K562 (cell line): ENCODE data around the gene SLC35E3. TPM values are rescaled to one million over a fixed set of nuclear protein-coding genes. Genes with fewer than 3 reads are reported as not detected.

Experiments
- ATAC-seq: fragments of 200-7000 bp; cut with Tn5 transposase; 3 replicates; pipeline ENCODE4 v1.9.1; 2020; ENCODE audit warnings: moderate library complexity
- BruUV-seq: library from RNA; stranded (reverse); fragments of 400-500 nt; replicated peaks from 2 replicates; lab custom pipeline; 2021; lab: Mats Ljungman, UMichigan
- CTCF ChIA-PET: fragments of 300-600 bp; formaldehyde crosslinking; extraction: SDS; loops from one replicate; lab custom pipeline; 2021; ENCODE audit warnings: low intra/inter-chr PET ratio; lab: Yijun Ruan, JAX
- POLR2A ChIA-PET: fragments of 300-600, 350-650 bp; sonication (Branson Sonifier 250); formaldehyde crosslinking; extraction: SDS; loops from one replicate; lab custom pipeline; 2021; ENCODE audit warnings: antibody characterized with exemption, inconsistent platforms; lab: Yijun Ruan, JAX
- DNase-seq, 4 experiments: peaks; one replicate each; pipeline versions ENCODE4 v3.0.0 to v3.0.0-alpha.2; 2011 to 2018; ENCODE audit warnings: low spot score in 3 of 4, mixed read lengths in 3 of 4; ENCODE audit errors: extremely low read depth in 1 of 4
- FAIRE-seq: peaks from 2 replicates; lab custom pipeline; 2011; peaks lifted over from hg19 to GRCh38; lab: Jason Lieb, UNC
- H2AFZ ChIP-seq: 2 replicates; pipeline ENCODE4 v1.6.0; 2011; ENCODE audit warnings: low read depth, low read length, control low read depth, inconsistent platforms
- H3K27ac ChIP-seq: fragments of 200-600 bp; 3 replicates; pipeline ENCODE4 v1.8.0; 2011; ENCODE audit warnings: low read depth, mild to moderate bottlenecking, control low read depth, inconsistent platforms, low read length, moderate library complexity, mixed read lengths; ENCODE audit errors: extremely low read depth
- H3K27me3 ChIP-seq, 2 experiments: fragments of 300-600 bp in 1 of 2; 2 replicates in 1 of 2; 3 replicates in 1 of 2; pipeline versions ENCODE4 v1.6.0 to v1.8.0; 2011; ENCODE audit warnings: inconsistent platforms in 2 of 2, low read length in 2 of 2, mild to moderate bottlenecking in 1 of 2, mixed read lengths in 1 of 2, moderate library complexity in 1 of 2; ENCODE audit not compliant: control insufficient read depth in 2 of 2, insufficient read depth in 2 of 2
- H3K36me3 ChIP-seq: fragments of 300-600 bp; 3 replicates; pipeline ENCODE4 v1.8.0; 2011; ENCODE audit warnings: mild to moderate bottlenecking, low read length, inconsistent platforms; ENCODE audit not compliant: control insufficient read depth, insufficient read depth
- H3K4me1 ChIP-seq, 2 experiments: fragments of 200-600 bp in 1 of 2; replicated peaks in 1 of 2; 2 replicates in 1 of 2; 3 replicates in 1 of 2; pipeline versions ENCODE4 v1.5.1 to v1.8.0; 2011; ENCODE audit warnings: inconsistent platforms in 2 of 2, low read length in 2 of 2, mild to moderate bottlenecking in 1 of 2, mixed read lengths in 1 of 2, moderate library complexity in 1 of 2; ENCODE audit not compliant: control insufficient read depth in 2 of 2, insufficient read depth in 2 of 2
- H3K4me2 ChIP-seq: 2 replicates; pipeline ENCODE4 v1.6.1; 2011; ENCODE audit warnings: low read length, control low read depth, inconsistent platforms, mixed read lengths; ENCODE audit not compliant: insufficient read depth
- H3K4me3 ChIP-seq: fragments of 200-600 bp; sonication (generic), shearing (Covaris generic); 2 replicates; pipeline ENCODE4 v1.5.1; 2016; ENCODE audit warnings: control low read depth, inconsistent platforms
- H3K79me2 ChIP-seq: fragments of 200-600 bp; 3 replicates; pipeline ENCODE4 v1.8.0; 2011; ENCODE audit warnings: low read length, inconsistent platforms; ENCODE audit not compliant: control insufficient read depth, insufficient read depth
- H3K9ac ChIP-seq, 2 experiments: 2 replicates each; pipeline versions ENCODE4 v1.6.0 to v1.6.1; 2011; ENCODE audit warnings: low read depth in 2 of 2, low read length in 2 of 2, control low read depth in 1 of 2, inconsistent platforms in 1 of 2, mild to moderate bottlenecking in 1 of 2, mixed read lengths in 1 of 2; ENCODE audit not compliant: insufficient read depth in 1 of 2
- H3K9me1 ChIP-seq: one replicate; pipeline ENCODE4 v1.6.0; 2011; ENCODE audit warnings: inconsistent platforms, mild to moderate bottlenecking, low read length, moderate library complexity; ENCODE audit not compliant: control insufficient read depth, insufficient read depth
- H3K9me3 ChIP-seq: replicated peaks from 2 replicates; pipeline ENCODE4 v1.5.1; 2011; ENCODE audit warnings: low read depth, low read length, inconsistent platforms; ENCODE audit not compliant: control insufficient read depth, insufficient read depth
- H4K20me1 ChIP-seq: replicated peaks from 2 replicates; pipeline ENCODE4 v1.6.1; 2011; ENCODE audit warnings: low read length, inconsistent platforms, mixed read lengths; ENCODE audit not compliant: control insufficient read depth, insufficient read depth
- CBFA2T3 ChIP-seq: fragments of 450-650 bp; IDR thresholded peaks from 2 replicates; pipeline ENCODE4 v1.6.1; 2017
- CEBPG ChIP-seq, 3 experiments: fragments of 200-800 bp in 1 of 3; sonication (Bioruptor generic) in 1 of 3; sonication (generic) in 1 of 3; formaldehyde crosslinking in 1 of 3; IDR thresholded peaks in 2 of 3; conservative IDR thresholded peaks in 1 of 3; 2 replicates each; pipeline versions ENCODE4 v1.6.1 to v1.8.0; 2016 to 2022; ENCODE audit warnings: missing compliant biosample characterization in 2 of 3, missing genetic modification characterization in 2 of 3, mild to moderate bottlenecking in 1 of 3, missing genetic modification reagents in 1 of 3
- CUX1 ChIP-seq: fragments of 200-800 bp; sonication (Bioruptor generic); IDR thresholded peaks from 2 replicates; pipeline ENCODE4 v1.6.1; 2016; ENCODE audit warnings: missing genetic modification characterization, missing compliant biosample characterization
- GATA2 ChIP-seq: sonication (generic); formaldehyde crosslinking; IDR thresholded peaks from 2 replicates; pipeline ENCODE4 v1.4.0; 2020; ENCODE audit warnings: mild to moderate bottlenecking, missing genetic modification reagents
- GATAD2B ChIP-seq: fragments of 450-650 bp; IDR thresholded peaks from 2 replicates; pipeline ENCODE4 v1.6.1; 2017; ENCODE audit warnings: mild to moderate bottlenecking, borderline replicate concordance
- MTF1 ChIP-seq: fragments of 250-450 bp; sonication (Bioruptor Pico); IDR thresholded peaks from 2 replicates; pipeline ENCODE4 v1.9.0; 2021; ENCODE audit warnings: moderate library complexity, mild to moderate bottlenecking, inconsistent platforms, borderline replicate concordance
- MYBL2 ChIP-seq, 2 experiments: fragments of 450-650 bp in 1 of 2; sonication (generic) in 1 of 2; formaldehyde crosslinking in 1 of 2; IDR thresholded peaks; 2 replicates each; pipeline versions ENCODE4 v1.6.1 to v1.8.1; 2017 to 2022; ENCODE audit warnings: borderline replicate concordance in 1 of 2, inconsistent platforms in 1 of 2, low read depth in 1 of 2, mild to moderate bottlenecking in 1 of 2, missing genetic modification reagents in 1 of 2, moderate library complexity in 1 of 2
- SMARCE1 ChIP-seq: fragments of 450-650 bp; IDR thresholded peaks from 2 replicates; pipeline ENCODE4 v1.7.1; 2016; ENCODE audit warnings: mild to moderate bottlenecking
- ZNF143 ChIP-seq: sonication (generic); formaldehyde crosslinking; IDR thresholded peaks from 2 replicates; pipeline ENCODE4 v1.9.0; 2022; ENCODE audit warnings: mild to moderate bottlenecking, missing genetic modification reagents
- ZNF696 ChIP-seq: fragments of 250-450 bp; sonication (Bioruptor Pico); conservative IDR thresholded peaks from 2 replicates; pipeline ENCODE4 v1.4.0; 2020; ENCODE audit warnings: mild to moderate bottlenecking, moderate library complexity
- WGBS: fragments of 100-300 bp; shearing (Covaris generic); methylation state at CpG from one replicate; pipeline ENCODE4 v1.1.6; 2016; ENCODE audit warnings: low coverage, mixed read lengths; ENCODE audit not compliant: insufficient coverage; ENCODE audit errors: missing lambda C conversion rate; 5-methylcytosine and 5-hydroxymethylcytosine counted together
- in situ Hi-C: fragments of 300-500 bp; cut with MboI; formaldehyde crosslinking; loops from 4 replicates; pipeline ENCODE4 v1.15.0; 2018; ENCODE audit warnings: inconsistent platforms, mixed read lengths
- intact Hi-C: fragments of 100-400 bp; cut with micrococcal nuclease; formaldehyde crosslinking; loops from 2 replicates; pipeline ENCODE4 v1.14.2; 2022
- polyA plus RNA-seq, 8 experiments: library from polyadenylated mRNA; depleted of rRNA in 4 of 8; stranded (reverse) in 5 of 8; unstranded in 3 of 8; fragments of >200 nt; fragmentation: Nextera tagmentation in 2 of 8; fragmentation: Illumina TruSeq in 1 of 8; extraction: Ambion mirVana in 2 of 8; extraction: Trizol in 1 of 8; gene quantifications; 2 replicates each; pipeline versions ENCODE4 v1.2.1 to v1.2.3, GENCODE V29; 2011 to 2014; ENCODE audit warnings: inconsistent platforms in 1 of 8, missing spikeins in 1 of 8
- total RNA-seq, 7 experiments: library from RNA; depleted of rRNA in 6 of 7; stranded (reverse); fragments of >200 nt in 6 of 7; fragmentation: Illumina TruSeq in 2 of 7; extraction: Trizol in 2 of 7; gene quantifications; 2 replicates each; pipeline versions ENCODE4 v1.2.1 to v1.2.3, GENCODE V29; 2011 to 2021; ENCODE audit warnings: low replicate concordance in 1 of 7

SLC35E3 gene
- total and polyA plus RNA-seq, 9 of the 15 experiments (the other 6 are each of a cell fraction or from before 2014, with no cell fraction given) = 1.2 to 5.9 (median 3.8) TPM

- H3K9me1 ChIP-seq = no peaks in the 10 kb centered on the region
- intact Hi-C loops = no loop called here
- no peaks in the 10 kb centered on the region for H3K9me3 ChIP-seq
- no peak for FAIRE-seq
- ChIA-PET POLR2A (no interaction called here), CTCF (no interaction called here)
- H3K9ac ChIP-seq = no peak overlapping the region
- no peak for ATAC-seq
- no peak for DNase-seq
- in situ Hi-C loops = no loop called here
- no peaks in the 10 kb centered on the region for H3K27me3 ChIP-seq
- no peak overlapping the region for H3K4me3 ChIP-seq
- no peaks in the 10 kb centered on the region for H4K20me1 ChIP-seq
- no peak for TF ChIP-seq SMARCE1
- TF ChIP-seq MTF1 (CRISPR knock-in tag) = no peak
- TF ChIP-seq ZNF143 (CRISPR knock-in tag) = no peak
- no peak overlapping the region for H3K27ac ChIP-seq
- H2AFZ ChIP-seq = no peak overlapping the region
- H3K79me2 ChIP-seq = no peaks in the 10 kb centered on the region
- peaks cover 15% of the 10 kb centered on the region; the same call in 2 of the 3 replicates for H3K36me3 ChIP-seq
- H3K4me2 ChIP-seq = no peak overlapping the region
- BruUV-seq = no TSS peak
- WGBS = 77% methylated on average over 3 of the region's 7 CpGs
- peaks cover 5 to 9% of the 10 kb centered on the region in 2 experiments; a peak in 4 of 5 replicates for H3K4me1 ChIP-seq
Measured at GRCh38 chr12:68767191-68767590, 21.2 kb downstream of the SLC35E3 start.

- Histone ChIP-seq H3K4me1 (peaks cover 5 to 9% of the 10 kb centered on the region in 2 experiments; a peak in 4 of 5 replicates), H3K4me2 (no peak overlapping the region), H3K27ac (no peak overlapping the region), H3K4me3 (no peak overlapping the region), H2AFZ (no peak overlapping the region), H4K20me1 (no peaks in the 10 kb centered on the region), H3K9me1 (no peaks in the 10 kb centered on the region), H3K9ac (no peak overlapping the region), H3K9me3 (no peaks in the 10 kb centered on the region), H3K36me3 (peaks cover 11% of the 10 kb centered on the region; the same call in 2 of the 3 replicates), H3K79me2 (no peaks in the 10 kb centered on the region), H3K27me3 (no peaks in the 10 kb centered on the region)
- ChIA-PET POLR2A (no interaction called here), CTCF (no interaction called here)
- in situ Hi-C loops = no loop called here
- DNase-seq = no peak
- peak; percentile 6 for FAIRE-seq
- intact Hi-C loops = no loop called here
- ATAC-seq = no peak
- BruUV-seq = no TSS peak
- 80% methylated on average over 4 of the region's 4 CpGs for WGBS
- TF ChIP-seq MYBL2 (IDR thresholded peaks at IDR 0.05; ENCODE audit: low read depth) (no peak), MYBL2 (CRISPR knock-in tag; IDR thresholded peaks at IDR 0.05; ENCODE audit: borderline replicate concordance) (no peak), GATAD2B (no peak), CEBPG (CRISPR knock-in tag; IDR thresholded peaks at IDR 0.05) (no peak), CEBPG (tag; conservative IDR thresholded peaks at IDR 0.05 in 1 of 2, IDR thresholded peaks at IDR 0.05 in 1 of 2) (no peak), CUX1 (CRISPR knock-in tag) (no peak), GATA2 (CRISPR knock-in tag) (no peak), ZNF696 (CRISPR knock-in tag) (no peak), CBFA2T3 (no peak)
Measured at GRCh38 chr12:68768431-68768939, 22.5 kb downstream of the SLC35E3 start.
